M059J (cell line): Measurements from ENCODE around the gene SPATA32. TPM values are rescaled to one million over a fixed set of nuclear protein-coding genes. Genes with fewer than 3 reads are reported as not detected.

Experiments
- DNase-seq: peaks from one replicate; pipeline ENCODE4 v3.0.0-alpha.2; 2012; ENCODE audit warnings: low read depth
- total RNA-seq: library from RNA; depleted of rRNA; stranded (reverse); fragments of >200 nt; shearing (Covaris generic); gene quantifications from 2 replicates; pipeline ENCODE4 v1.2.3, GENCODE V29; 2014

SPATA32 gene
- total RNA-seq, 1 experiment from 2014 or later: not detected

DNA sequence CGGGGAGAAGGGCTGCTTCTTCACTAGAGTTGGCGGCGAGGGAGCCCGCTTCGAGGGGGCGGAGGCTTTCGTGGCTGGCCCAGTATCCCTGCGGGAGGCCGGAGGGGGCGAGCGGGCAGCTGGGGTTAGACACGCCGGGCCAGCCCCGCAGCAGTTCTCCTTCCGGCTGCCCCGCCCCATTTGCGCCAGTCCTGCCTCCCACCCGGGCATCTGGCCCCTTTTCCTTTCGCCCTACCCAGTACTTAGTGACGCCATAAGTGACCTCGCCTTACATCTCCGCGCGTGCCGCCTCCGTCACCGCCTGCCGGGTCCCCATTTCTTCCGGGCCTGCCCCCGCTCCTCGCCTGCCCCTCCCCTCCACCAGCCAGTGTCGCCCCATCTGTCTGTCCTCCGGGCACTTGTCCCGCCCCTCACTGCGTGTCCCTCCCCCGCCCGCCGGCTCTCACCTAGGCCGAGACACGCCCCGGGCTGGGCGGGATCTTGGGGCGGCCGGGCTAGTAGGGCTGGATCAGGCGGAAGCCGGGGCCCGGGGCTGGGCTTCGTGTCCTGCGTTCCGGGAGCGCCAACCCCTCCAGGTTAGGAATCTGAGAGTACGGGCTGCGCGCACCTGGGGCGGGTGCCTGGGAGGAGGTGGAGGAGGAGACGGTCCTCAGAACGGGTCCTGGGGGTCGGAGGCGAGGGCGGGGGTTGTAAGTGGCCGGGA is 14.3 kb downstream of the SPATA32 start:
- peak; percentile 93 for DNase-seq

DNA sequence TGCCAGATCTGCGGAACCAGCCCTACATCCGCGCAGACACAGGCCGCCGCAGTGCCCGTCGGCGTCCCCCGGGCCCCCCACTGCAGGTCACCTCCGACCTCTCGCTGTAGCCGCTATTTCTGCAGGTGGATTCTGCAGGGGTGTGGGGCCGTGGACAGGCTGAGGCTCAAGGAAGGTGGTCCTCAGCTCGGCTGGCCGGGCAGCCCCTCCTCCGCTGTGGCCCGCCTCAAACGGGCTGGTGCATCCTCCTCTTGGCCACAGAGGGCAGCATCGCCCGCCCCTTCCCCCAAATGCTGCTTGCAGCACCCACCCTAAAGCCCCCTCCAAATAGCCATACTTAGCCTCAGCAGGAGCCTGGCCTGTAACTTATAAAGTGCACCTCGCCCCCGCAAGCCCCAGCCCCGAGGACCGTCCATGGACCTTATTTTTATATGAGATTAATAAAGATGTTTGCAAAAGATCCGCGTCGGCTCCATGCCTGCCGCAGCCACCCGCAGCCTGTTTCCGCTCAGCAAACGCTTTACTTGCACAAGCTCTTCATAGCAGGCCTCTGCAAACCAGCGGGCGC is 14.9 kb downstream of the SPATA32 start:
- DNase-seq: no peak

- DNase-seq: no peak
Observed at GRCh38 chr17:45246338-45246737, 15.6 kb downstream of the SPATA32 start.

DNA sequence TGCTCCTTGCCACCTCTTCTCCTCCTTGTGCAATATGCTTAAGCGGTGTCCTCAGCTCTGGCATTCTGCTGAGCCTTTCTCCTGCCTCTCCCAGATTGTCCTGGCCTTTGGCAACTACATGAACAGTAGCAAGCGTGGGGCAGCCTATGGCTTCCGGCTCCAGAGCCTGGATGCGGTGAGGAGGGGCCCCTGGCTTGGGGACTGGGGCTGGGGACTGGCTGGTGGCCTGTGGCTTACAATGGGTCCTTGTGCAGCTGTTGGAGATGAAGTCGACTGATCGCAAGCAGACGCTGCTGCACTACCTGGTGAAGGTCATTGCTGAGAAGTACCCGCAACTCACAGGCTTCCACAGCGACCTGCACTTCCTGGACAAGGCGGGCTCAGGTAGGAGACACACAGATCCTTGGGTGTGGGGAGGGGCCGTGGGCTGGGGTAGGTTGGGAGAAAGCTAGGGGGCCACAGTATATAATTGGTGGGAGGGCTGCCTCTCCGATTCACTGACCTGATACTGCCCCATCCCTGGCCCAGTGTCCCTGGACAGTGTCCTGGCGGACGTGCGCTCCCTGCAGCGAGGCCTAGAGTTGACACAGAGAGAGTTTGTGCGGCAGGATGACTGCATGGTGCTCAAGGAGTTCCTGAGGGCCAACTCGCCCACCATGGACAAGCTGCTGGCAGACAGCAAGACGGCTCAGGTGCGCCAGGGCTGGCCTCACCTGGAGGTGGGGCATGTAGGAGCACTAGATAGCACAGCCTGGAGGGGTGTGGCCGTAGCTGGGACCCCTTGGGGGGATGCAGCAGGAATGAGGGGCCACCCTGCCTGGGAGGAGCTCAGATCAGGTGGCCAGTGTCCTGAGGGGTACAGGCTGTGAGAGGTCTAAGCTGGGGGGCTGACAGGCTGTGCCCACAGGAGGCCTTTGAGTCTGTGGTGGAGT is 16.9 kb downstream of the SPATA32 start:
- no peak for DNase-seq

DNA sequence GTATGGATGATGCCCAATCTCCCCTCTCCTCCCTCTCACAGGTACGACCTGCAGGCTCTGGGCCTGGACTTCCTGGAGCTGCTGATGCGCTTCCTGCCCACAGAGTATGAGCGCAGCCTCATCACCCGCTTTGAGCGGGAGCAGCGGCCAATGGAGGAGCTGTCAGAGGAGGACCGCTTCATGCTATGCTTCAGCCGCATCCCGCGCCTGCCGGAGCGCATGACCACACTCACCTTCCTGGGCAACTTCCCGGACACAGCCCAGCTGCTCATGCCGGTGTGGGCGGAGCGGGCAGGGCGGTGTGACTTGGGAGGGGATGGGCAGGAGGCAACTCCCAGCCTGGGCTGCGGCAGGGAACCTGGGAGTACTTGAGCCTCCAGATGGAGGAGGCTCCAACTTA is 18.1 kb downstream of the SPATA32 start:
- no peak for DNase-seq

GRCh38 chr17:45242029-45242414 is 19.9 kb downstream of the SPATA32 start:
- no peak for DNase-seq

DNA sequence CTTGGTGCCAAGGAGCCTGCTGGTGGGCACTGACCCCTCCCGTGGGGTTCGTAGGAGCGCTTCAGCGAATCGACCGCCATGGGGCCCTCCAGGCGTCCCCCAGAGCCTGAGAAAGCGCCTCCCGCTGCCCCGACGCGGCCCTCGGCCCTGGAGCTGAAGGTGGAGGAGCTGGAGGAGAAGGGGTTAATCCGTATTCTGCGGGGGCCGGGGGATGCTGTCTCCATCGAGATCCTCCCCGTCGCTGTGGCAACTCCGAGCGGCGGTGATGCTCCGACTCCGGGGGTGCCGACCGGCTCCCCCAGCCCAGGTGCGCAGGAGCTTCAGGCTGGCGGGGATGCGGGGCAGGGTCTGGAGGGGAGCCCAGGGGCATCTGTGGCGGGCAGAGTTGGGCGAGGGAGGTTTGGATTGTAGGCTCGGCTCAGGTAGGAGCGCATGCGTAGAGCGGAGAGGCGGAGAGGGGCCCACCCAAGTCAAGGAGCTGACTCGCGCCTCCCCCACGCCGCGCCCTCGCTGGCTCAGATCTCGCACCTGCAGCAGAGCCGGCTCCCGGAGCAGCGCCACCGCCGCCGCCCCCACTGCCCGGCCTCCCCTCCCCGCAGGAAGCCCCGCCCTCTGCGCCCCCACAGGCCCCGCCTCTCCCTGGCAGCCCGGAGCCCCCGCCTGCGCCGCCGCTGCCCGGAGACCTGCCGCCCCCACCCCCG is 20.4 kb downstream of the SPATA32 start:
- DNase-seq: no peak

DNA sequence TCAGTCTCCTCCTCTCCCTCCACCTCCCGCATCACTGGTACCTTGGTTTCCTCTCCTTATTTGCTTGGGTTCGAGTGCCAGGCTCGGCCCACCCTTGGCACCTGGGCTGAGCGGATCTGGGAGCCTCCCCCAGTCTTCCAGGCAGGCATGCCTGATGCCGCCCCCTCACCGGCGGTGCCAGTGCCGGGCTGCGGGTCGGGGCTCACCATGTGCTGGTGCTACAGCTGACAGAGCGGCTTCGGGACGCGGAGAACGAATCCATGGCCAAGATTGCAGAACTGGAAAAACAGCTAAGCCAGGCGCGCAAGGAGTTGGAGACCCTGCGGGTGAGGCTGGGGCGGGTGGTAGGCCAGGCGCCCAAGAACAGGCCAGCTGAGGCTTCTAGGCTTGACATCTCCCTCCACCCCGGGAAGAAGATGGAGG is 21.0 kb downstream of the SPATA32 start:
- DNase-seq: no peak

GRCh38 chr17:45238155-45238774 is 23.6 kb downstream of the SPATA32 start:
- DNase-seq: no peak

- no peak for DNase-seq
Observed at GRCh38 chr17:45237686-45238085, 24.2 kb downstream of the SPATA32 start.

- no peak for DNase-seq
Observed at GRCh38 chr17:45236282-45236606, 25.6 kb downstream of the SPATA32 start.

GRCh38 chr17:45235416-45236281 is 26.2 kb downstream of the SPATA32 start:
- peak; percentile 54 for DNase-seq

DNA sequence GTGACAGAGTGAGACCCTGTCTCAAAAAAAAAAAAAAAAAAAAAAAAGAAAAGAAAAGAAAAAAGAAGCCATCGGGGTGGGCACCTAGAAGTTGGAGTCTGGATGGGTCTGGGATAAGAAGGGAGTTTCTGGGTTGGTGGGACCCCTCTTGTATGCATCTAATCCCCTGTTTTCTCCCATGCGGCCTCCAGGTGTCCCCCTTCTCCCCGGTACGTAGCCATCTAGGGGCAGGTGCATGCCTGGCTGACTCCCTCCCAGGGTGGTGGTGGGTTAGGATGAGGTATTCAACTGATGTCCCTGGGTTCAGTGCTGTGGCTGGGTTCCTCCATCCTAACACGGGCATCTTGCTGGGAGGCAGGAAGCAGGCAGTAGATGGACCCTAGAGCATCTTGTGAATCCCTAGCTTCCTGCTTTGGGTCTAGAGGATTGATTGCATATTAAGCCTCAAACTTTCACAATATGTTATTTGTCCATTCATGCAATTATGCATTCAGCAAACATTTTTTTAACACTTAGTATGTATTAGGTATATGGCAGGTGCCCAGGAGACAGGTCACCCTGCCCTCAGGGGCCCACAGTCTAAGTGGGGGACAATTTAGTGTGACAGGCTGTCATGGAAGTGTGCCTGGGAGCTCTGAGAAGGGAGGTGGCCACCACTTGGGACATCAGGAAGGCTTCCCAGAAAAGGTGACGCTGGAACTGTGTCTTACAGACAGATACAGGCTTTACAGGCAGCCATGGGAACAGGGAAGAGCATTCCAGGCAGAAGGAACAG is 27.1 kb downstream of the SPATA32 start:
- DNase-seq: no peak

DNA sequence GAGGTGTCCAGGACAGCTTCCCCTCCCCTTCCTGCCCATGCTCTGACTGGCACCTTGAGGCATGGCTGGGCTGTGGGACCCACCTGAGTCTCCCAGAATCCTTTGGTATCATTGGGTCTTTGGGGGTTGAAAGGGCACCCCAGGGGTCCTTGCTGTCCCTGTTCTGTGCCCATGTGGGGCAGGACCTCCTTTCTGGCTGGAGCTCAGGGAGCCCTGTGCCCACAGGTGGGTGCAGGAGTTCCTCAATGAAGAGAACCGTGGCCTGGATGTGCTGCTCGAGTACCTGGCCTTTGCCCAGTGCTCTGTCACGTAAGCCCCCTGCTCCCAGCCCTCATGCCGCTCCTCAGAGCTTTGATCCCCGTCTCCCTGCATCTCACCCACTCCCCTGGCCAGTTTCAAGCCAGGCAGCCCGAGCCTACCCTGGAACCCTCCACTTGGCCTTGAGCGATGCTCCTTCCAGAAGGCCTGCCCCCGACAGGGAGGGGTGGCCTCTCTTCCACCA is 28.4 kb downstream of the SPATA32 start:
- DNase-seq: no peak

DNA sequence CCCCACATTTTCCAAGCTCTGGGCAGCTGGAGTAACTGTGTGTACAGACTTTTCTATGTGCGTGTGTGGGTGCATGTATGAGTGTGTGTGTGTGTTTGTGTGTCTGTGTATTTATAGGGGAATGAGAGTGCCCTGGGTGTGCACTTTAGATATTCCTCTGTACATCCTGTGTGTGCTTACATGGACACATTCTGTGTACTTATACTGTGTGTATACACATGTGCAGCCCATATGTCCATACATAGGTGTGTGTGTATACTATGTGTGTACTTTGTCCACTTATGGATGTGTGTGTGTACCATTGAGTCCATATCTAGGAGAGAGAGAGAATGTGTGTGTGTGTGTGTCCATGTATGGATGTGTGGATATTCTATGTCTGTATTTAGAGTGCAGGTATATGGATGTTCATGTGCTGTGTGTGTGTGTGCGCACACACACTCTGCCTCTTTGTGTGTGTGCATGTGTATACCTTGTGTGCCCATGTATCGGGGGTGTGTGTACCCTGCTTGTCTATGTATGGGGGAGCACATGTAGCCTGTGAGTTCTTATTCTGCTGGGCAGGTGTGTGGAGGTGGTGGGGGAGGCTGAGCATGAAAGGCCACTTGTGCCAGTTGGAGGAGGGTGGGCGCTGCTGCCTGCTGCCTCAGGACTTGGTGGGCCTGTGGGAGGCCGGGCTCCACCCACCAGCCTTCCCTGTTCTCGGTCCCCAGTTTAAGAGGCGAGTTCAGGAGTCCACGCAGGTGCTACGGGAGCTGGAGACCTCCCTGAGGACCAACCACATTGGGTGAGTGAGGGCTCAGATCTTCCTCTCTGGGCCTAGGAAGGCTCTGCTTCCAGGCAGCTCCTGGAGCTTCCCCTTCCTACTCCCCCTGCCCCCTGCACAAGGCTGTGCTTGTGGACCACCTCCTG is 29.1 kb downstream of the SPATA32 start:
- no peak for DNase-seq

- DNase-seq: no peak
Observed at GRCh38 chr17:45231481-45232116, 30.3 kb downstream of the SPATA32 start.

DNA sequence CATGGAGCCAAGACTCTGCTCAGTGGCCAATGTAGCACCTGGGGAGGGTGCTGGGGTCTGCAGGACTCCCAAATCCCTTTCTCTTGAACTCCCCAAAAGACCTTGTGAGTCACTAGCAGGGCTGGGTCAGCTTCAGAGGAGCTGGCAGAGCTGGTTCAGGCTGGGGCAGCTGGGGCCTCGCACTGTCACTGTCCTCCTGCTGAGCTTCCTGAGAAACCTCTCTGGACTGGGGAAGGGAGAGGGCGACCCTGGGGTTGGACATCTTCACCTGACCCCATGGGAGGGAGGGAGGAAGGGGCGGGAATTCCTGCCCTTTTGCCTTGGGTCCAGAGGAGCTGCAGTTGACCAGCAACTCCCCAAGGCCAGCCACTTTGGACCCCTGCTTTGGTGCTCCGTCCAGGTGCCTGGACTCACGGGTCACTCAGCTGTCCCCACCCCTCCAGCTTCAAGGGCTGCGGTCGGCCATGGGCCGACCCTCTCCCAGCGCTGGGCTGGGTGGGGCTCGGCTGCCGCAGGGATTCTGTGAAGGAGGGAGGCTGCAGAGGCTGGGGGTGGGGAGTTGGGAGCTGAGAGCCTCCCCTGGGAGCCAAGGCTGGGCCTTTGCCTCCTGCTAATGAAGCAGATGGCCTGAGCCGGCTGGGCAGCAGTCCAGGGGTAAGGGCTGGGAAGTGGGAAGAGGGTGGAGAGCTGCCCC is 31.0 kb downstream of the SPATA32 start:
- peak; percentile 46 for DNase-seq

GRCh38 chr17:45230410-45230786 is 31.5 kb downstream of the SPATA32 start:
- no peak for DNase-seq
